ENCODE results near the gene NF1. TPM values are rescaled to one million over a fixed set of nuclear protein-coding genes. Genes with fewer than 3 reads are reported as not detected.

Gene NF1
- total RNA-seq, 4 donors from 2014 or later = 66.1 to 107 (median 90.9) TPM

DNA sequence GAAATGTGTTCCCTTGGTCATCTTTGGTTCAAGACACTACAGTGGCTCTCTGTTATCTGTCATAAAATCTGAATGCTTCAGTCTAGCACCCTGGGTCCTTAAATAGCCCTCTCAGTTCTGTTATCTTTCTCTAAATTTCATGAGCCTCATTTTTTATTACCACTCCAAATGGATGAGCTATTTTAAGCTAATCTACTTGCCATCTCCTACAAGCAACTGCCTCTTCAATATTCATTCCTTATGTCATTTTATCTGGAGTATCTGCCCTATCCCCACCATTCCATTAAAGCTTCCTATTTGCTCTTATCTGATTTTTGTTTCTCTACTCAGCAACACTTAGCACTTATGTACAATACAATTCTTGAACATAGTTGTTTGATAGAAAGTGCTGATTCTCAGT lies 254.7 kb downstream of the NF1 start:
- H3K27ac ChIP-seq = no peak overlapping the region
- no peak for TF ChIP-seq EP300 (IDR thresholded peaks at IDR 0.05)
- TF ChIP-seq, protein P1, sequence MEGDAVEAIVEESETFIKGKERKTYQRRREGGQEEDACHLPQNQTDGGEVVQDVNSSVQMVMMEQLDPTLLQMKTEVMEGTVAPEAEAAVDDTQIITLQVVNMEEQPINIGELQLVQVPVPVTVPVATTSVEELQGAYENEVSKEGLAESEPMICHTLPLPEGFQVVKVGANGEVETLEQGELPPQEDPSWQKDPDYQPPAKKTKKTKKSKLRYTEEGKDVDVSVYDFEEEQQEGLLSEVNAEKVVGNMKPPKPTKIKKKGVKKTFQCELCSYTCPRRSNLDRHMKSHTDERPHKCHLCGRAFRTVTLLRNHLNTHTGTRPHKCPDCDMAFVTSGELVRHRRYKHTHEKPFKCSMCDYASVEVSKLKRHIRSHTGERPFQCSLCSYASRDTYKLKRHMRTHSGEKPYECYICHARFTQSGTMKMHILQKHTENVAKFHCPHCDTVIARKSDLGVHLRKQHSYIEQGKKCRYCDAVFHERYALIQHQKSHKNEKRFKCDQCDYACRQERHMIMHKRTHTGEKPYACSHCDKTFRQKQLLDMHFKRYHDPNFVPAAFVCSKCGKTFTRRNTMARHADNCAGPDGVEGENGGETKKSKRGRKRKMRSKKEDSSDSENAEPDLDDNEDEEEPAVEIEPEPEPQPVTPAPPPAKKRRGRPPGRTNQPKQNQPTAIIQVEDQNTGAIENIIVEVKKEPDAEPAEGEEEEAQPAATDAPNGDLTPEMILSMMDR (IDR thresholded peaks at IDR 0.05) = no peak
- no peak for TF ChIP-seq POLR2A (IDR thresholded peaks at IDR 0.05)
- no peaks in the 10 kb centered on the region for H3K4me1 ChIP-seq
- no peak overlapping the region for H3K4me3 ChIP-seq
- no peak for DNase-seq (ENCODE audit: low spot score in 2 of 2)
- no peaks in the 10 kb centered on the region for H3K27me3 ChIP-seq
- H3K9me3 ChIP-seq = no peaks in the 10 kb centered on the region
- peaks cover 0 to 66% (median 9%) of the 10 kb centered on the region in 3 donors for H3K36me3 ChIP-seq

DNA sequence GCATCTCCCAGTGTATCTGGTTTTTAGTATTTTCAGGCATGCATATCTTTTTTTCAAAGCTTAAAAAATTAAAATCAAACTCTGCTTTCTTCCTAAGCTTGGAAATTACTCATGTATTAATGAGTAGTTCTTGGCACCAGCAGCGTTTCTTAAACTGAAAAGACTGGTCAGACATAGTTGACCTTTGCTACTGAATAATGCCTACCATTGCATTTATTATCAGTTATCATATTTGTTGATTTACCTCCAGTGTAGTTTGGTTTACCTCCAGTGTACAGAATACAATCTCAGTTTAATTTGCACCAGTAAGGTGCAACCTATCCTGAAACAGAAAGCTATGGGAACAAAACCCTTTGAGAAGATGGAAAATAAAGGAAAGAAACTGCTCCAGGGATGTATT lies 261.2 kb downstream of the NF1 start:
- Histone ChIP-seq H3K4me1 (no peaks in the 10 kb centered on the region), H3K4me3 (no peak overlapping the region), H3K27me3 (no peaks in the 10 kb centered on the region), H3K27ac (no peak overlapping the region), H3K36me3 (peaks cover 2 to 81% (median 9%) of the 10 kb centered on the region in 3 donors), H3K9me3 (no peaks in the 10 kb centered on the region)
- WGBS, 2 donors = 57 to 66% methylated on average over 1 of the region's 1 CpG
- no peak for DNase-seq (ENCODE audit: low spot score in 2 of 2)
- TF ChIP-seq POLR2A (IDR thresholded peaks at IDR 0.05) (no peak), EP300 (IDR thresholded peaks at IDR 0.05) (no peak)
- TF ChIP-seq, protein P1 (IDR thresholded peaks at IDR 0.05) = no peak

DNA sequence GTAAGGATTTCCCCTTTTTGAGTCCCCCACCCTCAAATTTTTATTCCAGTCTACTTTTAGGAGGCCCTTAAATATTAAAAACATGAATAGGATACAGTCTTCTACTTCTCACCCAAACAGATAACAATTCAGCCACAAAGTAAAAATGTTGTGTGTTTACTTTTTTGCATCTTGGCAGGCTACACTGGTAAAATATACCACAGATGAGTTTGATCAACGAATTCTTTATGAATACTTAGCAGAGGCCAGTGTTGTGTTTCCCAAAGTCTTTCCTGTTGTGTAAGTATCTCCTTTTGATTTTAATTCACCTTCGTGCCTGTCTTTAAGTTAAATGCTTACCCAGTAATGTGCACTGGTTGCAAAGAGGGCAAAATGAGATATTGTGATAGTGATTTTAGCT lies 262.3 kb downstream of the NF1 start:
- no peak for DNase-seq (ENCODE audit: low spot score in 2 of 2)
- TF ChIP-seq EP300 (IDR thresholded peaks at IDR 0.05) = no peak
- TF ChIP-seq POLR2A (IDR thresholded peaks at IDR 0.05) = no peak
- TF ChIP-seq, protein P1 (IDR thresholded peaks at IDR 0.05) = no peak
- WGBS, 2 donors = 72 to 77% methylated on average over 2 of the region's 2 CpGs
- H3K4me1 ChIP-seq = no peaks in the 10 kb centered on the region
- H3K4me3 ChIP-seq = no peak overlapping the region
- H3K27me3 ChIP-seq = no peaks in the 10 kb centered on the region
- no peak overlapping the region for H3K27ac ChIP-seq
- peaks cover 2 to 80% (median 9%) of the 10 kb centered on the region in 3 donors for H3K36me3 ChIP-seq
- no peaks in the 10 kb centered on the region for H3K9me3 ChIP-seq

DNA sequence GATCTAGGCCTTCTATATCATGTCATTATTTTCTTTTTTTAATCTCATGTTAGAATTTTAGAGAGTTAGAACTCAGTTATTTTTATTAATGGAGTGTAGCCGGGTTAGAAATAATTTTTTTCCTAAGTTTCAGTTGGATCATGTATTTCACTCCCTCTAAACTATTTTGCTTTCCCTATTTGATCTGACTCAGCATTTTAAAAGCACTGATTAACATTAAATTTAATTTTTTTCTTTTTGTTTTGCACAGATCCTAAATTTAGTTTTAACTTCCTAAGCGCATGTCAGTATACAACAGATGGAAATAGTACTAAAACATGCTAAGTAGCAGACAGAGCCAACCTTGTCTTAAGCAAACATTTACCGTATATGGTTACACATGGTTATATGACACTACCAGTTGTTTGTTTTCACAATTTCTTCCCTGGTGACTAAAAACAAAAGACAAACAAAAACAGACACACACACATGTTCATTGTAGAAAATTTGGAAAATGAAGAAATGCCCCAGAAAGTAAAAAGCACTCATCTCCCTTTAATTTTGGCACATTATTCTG lies 263.1 kb downstream of the NF1 start:
- TF ChIP-seq, protein P1 (IDR thresholded peaks at IDR 0.05) = no peak
- TF ChIP-seq EP300 (IDR thresholded peaks at IDR 0.05) (no peak), POLR2A (IDR thresholded peaks at IDR 0.05) (no peak)
- 85% methylated on average over 3 of the region's 3 CpGs for WGBS, 2 donors
- Histone ChIP-seq H3K27me3 (no peaks in the 10 kb centered on the region), H3K27ac (no peak overlapping the region), H3K9me3 (no peaks in the 10 kb centered on the region), H3K4me1 (no peaks in the 10 kb centered on the region), H3K36me3 (peaks cover 1 to 80% (median 2%) of the 10 kb centered on the region in 3 donors), H3K4me3 (no peak overlapping the region)
- DNase-seq (ENCODE audit: low spot score in 2 of 2) = no peak

DNA sequence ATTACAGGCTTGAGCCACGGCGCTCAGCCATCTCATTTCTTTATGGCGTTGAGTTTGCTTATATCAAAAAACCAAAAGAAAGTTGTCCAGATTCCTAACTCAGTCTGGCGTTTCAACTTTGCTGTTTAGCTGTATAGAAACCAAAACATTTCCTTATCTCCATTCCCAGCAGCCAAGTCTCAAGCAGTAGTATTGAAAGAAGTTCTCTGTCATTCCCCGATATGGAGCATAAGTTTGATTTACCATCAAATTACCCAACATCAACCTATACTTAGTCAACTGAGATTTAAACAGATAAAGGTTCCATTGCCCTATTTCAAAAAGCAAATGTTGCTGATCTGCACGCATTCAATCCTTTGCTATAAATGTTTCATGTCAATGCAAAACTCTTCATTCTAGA lies 269.2 kb downstream of the NF1 start:
- no peaks in the 10 kb centered on the region for H3K4me1 ChIP-seq
- no peaks in the 10 kb centered on the region for H3K27me3 ChIP-seq
- H3K27ac ChIP-seq = no peak overlapping the region
- H3K4me3 ChIP-seq = no peak overlapping the region
- TF ChIP-seq POLR2A (IDR thresholded peaks at IDR 0.05) = no peak
- TF ChIP-seq, protein P1 (IDR thresholded peaks at IDR 0.05) = no peak
- TF ChIP-seq EP300 (IDR thresholded peaks at IDR 0.05) = no peak
- peaks cover 0 to 80% (median 0%) of the 10 kb centered on the region in 3 donors for H3K36me3 ChIP-seq
- WGBS, 2 donors = 94 to 96% methylated on average over 6 of the region's 6 CpGs
- no peak for DNase-seq (ENCODE audit: low spot score in 2 of 2)
- H3K9me3 ChIP-seq = no peaks in the 10 kb centered on the region

Data from tibial nerve (tissue), 4 donors.